K562 (cell line): ENCODE results near the gene TMEM222. TPM values are rescaled to one million over a fixed set of nuclear protein-coding genes. Genes with fewer than 3 reads are reported as not detected.

Experiments
- CC2D1A ChIP-seq: fragments of 450-650 bp; IDR thresholded peaks from 2 replicates; pipeline ENCODE4 v1.6.1; 2017; ENCODE audit warnings: mild to moderate bottlenecking
- FOS ChIP-seq: IDR thresholded peaks from 3 replicates; pipeline ENCODE4 v1.6.1; 2011; ENCODE audit not compliant: insufficient read length; ENCODE audit errors: extremely low read depth
- FOXK1 ChIP-seq: sonication (generic); formaldehyde crosslinking; IDR thresholded peaks from 2 replicates; pipeline ENCODE4 v1.8.0; 2022; ENCODE audit warnings: missing genetic modification reagents, mild to moderate bottlenecking, borderline replicate concordance
- HNRNPL ChIP-seq: fragments of 200-400 bp; formaldehyde crosslinking; IDR thresholded peaks from 2 replicates; pipeline ENCODE4 v1.6.1; 2017; ENCODE audit warnings: low read depth, mild to moderate bottlenecking, low read length
- JUNB ChIP-seq: fragments of 450-650 bp; formaldehyde crosslinking; conservative IDR thresholded peaks from 2 replicates; pipeline ENCODE4 v1.4.0; 2020; ENCODE audit warnings: mild to moderate bottlenecking
- NONO ChIP-seq, 2 experiments: fragments of 200-400 bp in 1 of 2; fragments of 450-650 bp in 1 of 2; formaldehyde crosslinking in 1 of 2; IDR thresholded peaks; 2 replicates each; pipeline ENCODE4 v1.6.1; 2017; ENCODE audit warnings: low read depth in 2 of 2, mild to moderate bottlenecking in 2 of 2, moderate library complexity in 2 of 2, low read length in 1 of 2
- NR1H2 ChIP-seq: sonication (generic); formaldehyde crosslinking; IDR thresholded peaks from 2 replicates; pipeline ENCODE4 v1.4.0; 2020; ENCODE audit warnings: mild to moderate bottlenecking, missing genetic modification reagents
- NR2F6 ChIP-seq: fragments of 450-650 bp; formaldehyde crosslinking; IDR thresholded peaks from 2 replicates; pipeline ENCODE4 v1.4.0; 2020; ENCODE audit warnings: mild to moderate bottlenecking
- PCBP2 ChIP-seq: fragments of 200-400 bp; formaldehyde crosslinking; IDR thresholded peaks from 2 replicates; pipeline ENCODE4 v1.6.1; 2018; ENCODE audit warnings: low read length, low read depth, mild to moderate bottlenecking, moderate library complexity; ENCODE audit not compliant: poor library complexity, severe bottlenecking
- POLR2A ChIP-seq: fragments of 450-650 bp; conservative IDR thresholded peaks from 2 replicates; pipeline ENCODE4 v1.6.1; 2016
- POLR2AphosphoS2 ChIP-seq: IDR thresholded peaks from 2 replicates; pipeline ENCODE4 v1.6.1; 2012; ENCODE audit warnings: low read length, improper control_type of control experiment
- RBM22 ChIP-seq: fragments of 200-400 bp; formaldehyde crosslinking; IDR thresholded peaks from 2 replicates; pipeline ENCODE4 v1.6.1; 2018; ENCODE audit warnings: low read length, low read depth; ENCODE audit not compliant: poor library complexity, severe bottlenecking
- SAFB ChIP-seq: fragments of 200-400 bp; formaldehyde crosslinking; IDR thresholded peaks from 2 replicates; pipeline ENCODE4 v1.6.1; 2017; ENCODE audit warnings: low read depth, low read length, borderline replicate concordance
- U2AF2 ChIP-seq: fragments of 200-400 bp; formaldehyde crosslinking; optimal IDR thresholded peaks from 2 replicates; pipeline ENCODE3; 2017; ENCODE audit warnings: low read depth, mild to moderate bottlenecking, low read length
- ZC3H11A ChIP-seq: IDR thresholded peaks from 2 replicates; pipeline ENCODE4 v1.6.1; 2012; ENCODE audit warnings: low read depth, low read length, improper control_type of control experiment
- ZNF274 ChIP-seq: IDR thresholded peaks from 2 replicates; pipeline ENCODE4 v1.6.1; 2011; ENCODE audit warnings: low read depth, mild to moderate bottlenecking, low read length, moderate library complexity, borderline replicate concordance
- ZNF3 ChIP-seq: fragments of 250-450 bp; sonication (Bioruptor Pico); IDR thresholded peaks from 2 replicates; pipeline ENCODE4 v1.5.0; 2021; ENCODE audit warnings: mild to moderate bottlenecking, moderate library complexity
- ZNF316 ChIP-seq: fragments of 450-650 bp; IDR thresholded peaks from 2 replicates; pipeline ENCODE4 v1.6.1; 2016
- ZNF444 ChIP-seq: fragments of 250-450 bp; sonication (Bioruptor Pico); IDR thresholded peaks from 2 replicates; pipeline ENCODE4 v1.4.0; 2020; ENCODE audit warnings: mild to moderate bottlenecking, moderate library complexity
- ZNF717 ChIP-seq: fragments of 250-450 bp; sonication (Bioruptor Pico); IDR thresholded peaks from 2 replicates; pipeline ENCODE4 v1.5.0; 2021
- polyA plus RNA-seq, 8 experiments: library from polyadenylated mRNA; depleted of rRNA in 4 of 8; stranded (reverse) in 5 of 8; unstranded in 3 of 8; fragments of >200 nt; fragmentation: Nextera tagmentation in 2 of 8; fragmentation: Illumina TruSeq in 1 of 8; extraction: Ambion mirVana in 2 of 8; extraction: Trizol in 1 of 8; gene quantifications; 2 replicates each; pipeline versions ENCODE4 v1.2.1 to v1.2.3, GENCODE V29; 2011 to 2014; ENCODE audit warnings: inconsistent platforms in 1 of 8, missing spikeins in 1 of 8
- total RNA-seq, 7 experiments: library from RNA; depleted of rRNA in 6 of 7; stranded (reverse); fragments of >200 nt in 6 of 7; fragmentation: Illumina TruSeq in 2 of 7; extraction: Trizol in 2 of 7; gene quantifications; 2 replicates each; pipeline versions ENCODE4 v1.2.1 to v1.2.3, GENCODE V29; 2011 to 2021; ENCODE audit warnings: low replicate concordance in 1 of 7
- TF ChIP-seq, protein P1 (sequence below): fragments of 250-450 bp; sonication (Bioruptor Pico); IDR thresholded peaks from 2 replicates; pipeline ENCODE4 v1.4.0; 2020; ENCODE audit warnings: mild to moderate bottlenecking, moderate library complexity, borderline replicate concordance
- TF ChIP-seq, protein P2 (sequence below), 2 experiments: IDR thresholded peaks in 1 of 2; conservative IDR thresholded peaks in 1 of 2; 2 replicates each; pipeline ENCODE4 v1.6.1; 2016; ENCODE audit warnings: low read depth in 2 of 2, mild to moderate bottlenecking in 1 of 2, missing compliant biosample characterization in 1 of 2, missing genetic modification characterization in 1 of 2, moderate library complexity in 1 of 2
- TF ChIP-seq, protein P3 (sequence below): IDR thresholded peaks from 2 replicates; pipeline ENCODE4 v1.6.1; 2012; ENCODE audit warnings: low read depth, low read length, improper control_type of control experiment, borderline replicate concordance

Gene TMEM222
- total and polyA plus RNA-seq, 9 of the 15 experiments (the other 6 are each of a cell fraction or from before 2014, with no cell fraction given), result 6.9 to 48.0 (median 32.8) TPM

DNA sequence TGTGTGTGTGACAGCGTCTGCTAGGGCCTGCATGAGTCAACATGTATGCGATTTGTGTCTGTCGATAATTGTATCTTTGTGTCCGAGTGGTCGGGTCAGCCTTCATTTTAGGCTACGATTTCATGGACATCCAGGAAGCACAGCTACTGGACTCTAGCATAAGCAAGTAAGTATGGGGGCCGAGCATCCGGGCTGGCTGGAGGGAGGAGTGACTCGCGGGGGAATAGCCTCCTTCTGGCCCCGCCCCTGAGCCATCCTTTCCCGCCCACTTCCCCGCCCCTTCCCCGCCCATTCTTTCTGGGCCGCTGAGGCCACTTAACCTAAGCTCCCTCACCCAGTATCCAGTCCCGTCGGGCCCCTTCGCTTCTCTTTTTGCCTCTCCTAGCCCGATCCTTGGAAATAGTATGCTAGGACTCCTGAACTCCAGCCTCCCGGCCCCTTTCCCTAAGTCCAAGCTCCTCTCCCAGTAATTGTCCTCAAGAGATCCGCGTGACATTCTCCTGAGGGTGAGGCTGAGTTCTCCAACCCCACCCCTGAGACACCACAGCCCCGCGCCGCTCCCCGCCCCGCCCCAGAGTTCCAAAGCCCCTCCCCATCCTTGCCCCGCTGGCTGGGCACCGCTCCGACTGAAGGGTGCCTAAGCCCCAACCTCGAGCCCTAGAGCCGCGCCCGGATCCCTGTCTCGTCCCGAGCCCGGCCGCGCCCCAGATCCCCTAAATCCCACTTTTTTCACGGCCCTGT is 43.6 kb downstream of the TMEM222 start (continued):
- TF ChIP-seq U2AF2 (no peak), ZC3H11A (no peak), NR1H2 (CRISPR knock-in tag) (no peak), HNRNPL (no peak), ZNF316 (no peak), ZNF274 (no peak), NR2F6 (CRISPR knock-in tag) (no peak), SAFB (no peak), POLR2AphosphoS2 (no peak), FOXK1 (CRISPR knock-in tag) (no peak), ZNF444 (no peak), PCBP2 (no peak), FOS (no peak), ZNF3 (CRISPR knock-in tag) (no peak), JUNB (CRISPR knock-in tag) (no peak), CC2D1A (no peak), ZNF717 (CRISPR knock-in tag) (no peak), POLR2A (peak; percentile 76), RBM22 (no peak), NONO (IDR thresholded peaks at IDR 0.05; ENCODE audit: low read depth in 2 of 2, low read length in 1 of 2) (no peak)
- TF ChIP-seq, protein P1, sequence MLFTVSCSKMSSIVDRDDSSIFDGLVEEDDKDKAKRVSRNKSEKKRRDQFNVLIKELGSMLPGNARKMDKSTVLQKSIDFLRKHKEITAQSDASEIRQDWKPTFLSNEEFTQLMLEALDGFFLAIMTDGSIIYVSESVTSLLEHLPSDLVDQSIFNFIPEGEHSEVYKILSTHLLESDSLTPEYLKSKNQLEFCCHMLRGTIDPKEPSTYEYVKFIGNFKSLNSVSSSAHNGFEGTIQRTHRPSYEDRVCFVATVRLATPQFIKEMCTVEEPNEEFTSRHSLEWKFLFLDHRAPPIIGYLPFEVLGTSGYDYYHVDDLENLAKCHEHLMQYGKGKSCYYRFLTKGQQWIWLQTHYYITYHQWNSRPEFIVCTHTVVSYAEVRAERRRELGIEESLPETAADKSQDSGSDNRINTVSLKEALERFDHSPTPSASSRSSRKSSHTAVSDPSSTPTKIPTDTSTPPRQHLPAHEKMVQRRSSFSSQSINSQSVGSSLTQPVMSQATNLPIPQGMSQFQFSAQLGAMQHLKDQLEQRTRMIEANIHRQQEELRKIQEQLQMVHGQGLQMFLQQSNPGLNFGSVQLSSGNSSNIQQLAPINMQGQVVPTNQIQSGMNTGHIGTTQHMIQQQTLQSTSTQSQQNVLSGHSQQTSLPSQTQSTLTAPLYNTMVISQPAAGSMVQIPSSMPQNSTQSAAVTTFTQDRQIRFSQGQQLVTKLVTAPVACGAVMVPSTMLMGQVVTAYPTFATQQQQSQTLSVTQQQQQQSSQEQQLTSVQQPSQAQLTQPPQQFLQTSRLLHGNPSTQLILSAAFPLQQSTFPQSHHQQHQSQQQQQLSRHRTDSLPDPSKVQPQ (CRISPR knock-in tag), result no peak
- TF ChIP-seq, protein P2, sequence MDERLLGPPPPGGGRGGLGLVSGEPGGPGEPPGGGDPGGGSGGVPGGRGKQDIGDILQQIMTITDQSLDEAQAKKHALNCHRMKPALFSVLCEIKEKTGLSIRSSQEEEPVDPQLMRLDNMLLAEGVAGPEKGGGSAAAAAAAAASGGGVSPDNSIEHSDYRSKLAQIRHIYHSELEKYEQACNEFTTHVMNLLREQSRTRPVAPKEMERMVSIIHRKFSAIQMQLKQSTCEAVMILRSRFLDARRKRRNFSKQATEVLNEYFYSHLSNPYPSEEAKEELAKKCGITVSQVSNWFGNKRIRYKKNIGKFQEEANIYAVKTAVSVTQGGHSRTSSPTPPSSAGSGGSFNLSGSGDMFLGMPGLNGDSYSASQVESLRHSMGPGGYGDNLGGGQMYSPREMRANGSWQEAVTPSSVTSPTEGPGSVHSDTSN (CRISPR knock-in tag; IDR thresholded peaks at IDR 0.05; ENCODE audit: low read depth), result no peak
- TF ChIP-seq, protein P2 (tag; conservative IDR thresholded peaks at IDR 0.05; ENCODE audit: low read depth), result no peak
- TF ChIP-seq, protein P3, sequence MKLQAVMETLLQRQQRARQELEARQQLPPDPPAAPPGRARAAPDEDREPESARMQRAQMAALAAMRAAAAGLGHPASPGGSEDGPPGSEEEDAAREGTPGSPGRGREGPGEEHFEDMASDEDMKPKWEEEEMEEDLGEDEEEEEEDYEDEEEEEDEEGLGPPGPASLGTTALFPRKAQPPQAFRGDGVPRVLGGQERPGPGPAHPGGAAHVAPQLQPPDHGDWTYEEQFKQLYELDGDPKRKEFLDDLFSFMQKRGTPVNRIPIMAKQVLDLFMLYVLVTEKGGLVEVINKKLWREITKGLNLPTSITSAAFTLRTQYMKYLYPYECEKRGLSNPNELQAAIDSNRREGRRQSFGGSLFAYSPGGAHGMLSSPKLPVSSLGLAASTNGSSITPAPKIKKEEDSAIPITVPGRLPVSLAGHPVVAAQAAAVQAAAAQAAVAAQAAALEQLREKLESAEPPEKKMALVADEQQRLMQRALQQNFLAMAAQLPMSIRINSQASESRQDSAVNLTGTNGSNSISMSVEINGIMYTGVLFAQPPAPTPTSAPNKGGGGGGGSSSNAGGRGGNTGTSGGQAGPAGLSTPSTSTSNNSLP, result no peak
